Kidney epithelial cell (primary cell): Measurements from ENCODE around the gene TEX29. TPM values are rescaled to one million over a fixed set of nuclear protein-coding genes. Genes with fewer than 3 reads are reported as not detected.

Experiments
- DNase-seq: peaks from one replicate; pipeline ENCODE4 v3.0.0-alpha.2; 2010; ENCODE audit warnings: low read depth
- H3K27me3 ChIP-seq: 2 replicates; pipeline ENCODE4 v1.6.0; 2011; ENCODE audit warnings: low read length; ENCODE audit not compliant: control insufficient read depth, insufficient read depth
- H3K36me3 ChIP-seq: 2 replicates; pipeline ENCODE4 v1.5.1; 2011; ENCODE audit warnings: low read length; ENCODE audit not compliant: control insufficient read depth, insufficient read depth
- H3K4me3 ChIP-seq: 2 replicates; pipeline ENCODE4 v1.5.1; 2011; ENCODE audit warnings: low read depth, mild to moderate bottlenecking, control low read depth, low read length
- total RNA-seq: library from RNA; depleted of rRNA; stranded (reverse); fragments of >200 nt; gene quantifications from 2 replicates; pipeline ENCODE4 v1.2.3, GENCODE V29; 2015
- TF ChIP-seq, protein P1 (sequence below): IDR thresholded peaks from 2 replicates; pipeline ENCODE4 v1.5.1; 2011; ENCODE audit warnings: mild to moderate bottlenecking, moderate library complexity, low read length, control low read depth, inconsistent platforms; ENCODE audit not compliant: insufficient read depth, poor library complexity, severe bottlenecking

TEX29 gene
- total RNA-seq, 1 donor from 2014 or later = not detected

GRCh38 chr13:111383591-111384440, 63.4 kb downstream of the TEX29 start:
- DNase-seq = no peak
- TF ChIP-seq, protein P1, sequence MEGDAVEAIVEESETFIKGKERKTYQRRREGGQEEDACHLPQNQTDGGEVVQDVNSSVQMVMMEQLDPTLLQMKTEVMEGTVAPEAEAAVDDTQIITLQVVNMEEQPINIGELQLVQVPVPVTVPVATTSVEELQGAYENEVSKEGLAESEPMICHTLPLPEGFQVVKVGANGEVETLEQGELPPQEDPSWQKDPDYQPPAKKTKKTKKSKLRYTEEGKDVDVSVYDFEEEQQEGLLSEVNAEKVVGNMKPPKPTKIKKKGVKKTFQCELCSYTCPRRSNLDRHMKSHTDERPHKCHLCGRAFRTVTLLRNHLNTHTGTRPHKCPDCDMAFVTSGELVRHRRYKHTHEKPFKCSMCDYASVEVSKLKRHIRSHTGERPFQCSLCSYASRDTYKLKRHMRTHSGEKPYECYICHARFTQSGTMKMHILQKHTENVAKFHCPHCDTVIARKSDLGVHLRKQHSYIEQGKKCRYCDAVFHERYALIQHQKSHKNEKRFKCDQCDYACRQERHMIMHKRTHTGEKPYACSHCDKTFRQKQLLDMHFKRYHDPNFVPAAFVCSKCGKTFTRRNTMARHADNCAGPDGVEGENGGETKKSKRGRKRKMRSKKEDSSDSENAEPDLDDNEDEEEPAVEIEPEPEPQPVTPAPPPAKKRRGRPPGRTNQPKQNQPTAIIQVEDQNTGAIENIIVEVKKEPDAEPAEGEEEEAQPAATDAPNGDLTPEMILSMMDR = no peak
- H3K4me3 ChIP-seq = no peak overlapping the region
- no peaks in the 10 kb centered on the region for H3K27me3 ChIP-seq
- no peaks in the 10 kb centered on the region for H3K36me3 ChIP-seq

GRCh38 chr13:111384441-111385182, 64.2 kb downstream of the TEX29 start:
- TF ChIP-seq, protein P1 = no peak
- no peaks in the 10 kb centered on the region for H3K36me3 ChIP-seq
- no peak overlapping the region for H3K4me3 ChIP-seq
- DNase-seq = no peak
- H3K27me3 ChIP-seq = no peaks in the 10 kb centered on the region

DNA sequence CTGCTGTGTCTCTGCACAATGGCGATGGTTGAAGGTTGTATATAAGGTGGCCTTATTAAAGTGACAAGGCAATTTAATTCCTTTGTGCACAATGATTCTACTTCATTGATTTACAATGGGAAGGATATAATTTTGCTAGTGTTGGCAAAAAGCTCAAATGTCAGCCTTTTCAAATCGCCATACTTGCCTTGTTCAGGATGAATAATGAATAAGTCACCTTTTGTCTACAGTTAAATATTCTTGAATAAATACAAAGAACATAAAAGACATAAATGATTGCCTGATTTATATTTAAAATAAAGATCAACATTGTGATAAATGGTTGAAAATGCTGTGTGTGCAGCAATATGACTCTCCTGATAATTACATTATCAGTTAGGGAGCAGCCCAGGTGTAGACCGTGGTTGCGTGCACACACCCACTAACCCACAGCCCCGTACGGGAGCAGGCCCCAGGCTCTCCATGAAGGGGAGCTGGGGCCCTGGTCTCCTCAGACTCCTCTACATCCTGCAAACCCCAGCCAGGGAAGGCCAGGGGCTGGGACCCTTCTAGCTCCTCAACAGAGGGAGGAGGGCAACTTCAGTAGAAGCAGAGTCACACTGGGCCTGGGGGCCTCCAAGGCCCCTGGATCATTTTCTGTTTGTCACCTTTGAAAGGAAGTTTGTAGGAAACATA, 64.9 kb downstream of the TEX29 start:
- H3K36me3 ChIP-seq = no peaks in the 10 kb centered on the region
- TF ChIP-seq, protein P1 = no peak
- H3K4me3 ChIP-seq = no peak overlapping the region
- no peak for DNase-seq
- no peaks in the 10 kb centered on the region for H3K27me3 ChIP-seq

DNA sequence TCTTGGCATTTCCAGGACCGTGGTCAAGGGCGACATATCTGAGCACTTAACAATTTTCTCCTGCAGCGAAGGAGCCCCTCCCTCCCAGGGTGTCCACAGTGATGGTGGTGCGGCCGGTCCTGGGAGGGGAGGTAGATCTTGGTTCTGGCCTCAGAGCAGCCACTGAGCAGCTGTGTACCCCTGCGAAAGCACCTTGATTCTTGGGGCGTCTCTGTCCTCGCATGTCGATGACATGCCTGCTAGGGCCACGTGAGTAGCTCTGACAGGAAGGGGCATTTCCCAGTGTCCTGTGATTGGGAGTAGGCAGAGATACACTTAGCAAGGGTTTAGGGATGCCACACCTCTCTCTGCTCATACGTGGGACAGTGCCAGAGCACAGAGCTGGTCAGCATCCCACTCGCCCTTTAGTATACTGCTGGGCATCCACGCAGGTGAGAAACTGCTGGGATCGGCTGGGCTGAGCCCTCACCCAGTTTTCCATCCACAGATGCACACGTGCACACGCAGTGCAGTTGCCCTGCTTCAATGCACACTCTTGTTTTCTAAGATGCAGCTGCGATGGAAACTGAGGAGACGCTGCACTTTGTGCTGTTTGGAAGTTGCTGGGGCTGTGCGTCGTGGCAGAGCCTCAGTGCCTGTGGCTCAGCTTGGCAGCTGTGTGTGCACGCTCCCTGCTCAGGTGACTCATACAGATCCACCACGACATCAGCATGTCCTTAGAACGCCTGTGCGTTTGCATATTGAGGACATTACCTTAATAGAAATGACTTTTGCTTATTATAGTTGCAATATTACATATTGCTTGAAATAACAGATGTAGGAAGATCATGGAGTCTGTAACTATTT, 66.8 kb downstream of the TEX29 start:
- TF ChIP-seq, protein P1 = no peak
- Histone ChIP-seq H3K36me3 (no peaks in the 10 kb centered on the region), H3K27me3 (no peaks in the 10 kb centered on the region), H3K4me3 (no peak overlapping the region)
- DNase-seq = no peak

DNA sequence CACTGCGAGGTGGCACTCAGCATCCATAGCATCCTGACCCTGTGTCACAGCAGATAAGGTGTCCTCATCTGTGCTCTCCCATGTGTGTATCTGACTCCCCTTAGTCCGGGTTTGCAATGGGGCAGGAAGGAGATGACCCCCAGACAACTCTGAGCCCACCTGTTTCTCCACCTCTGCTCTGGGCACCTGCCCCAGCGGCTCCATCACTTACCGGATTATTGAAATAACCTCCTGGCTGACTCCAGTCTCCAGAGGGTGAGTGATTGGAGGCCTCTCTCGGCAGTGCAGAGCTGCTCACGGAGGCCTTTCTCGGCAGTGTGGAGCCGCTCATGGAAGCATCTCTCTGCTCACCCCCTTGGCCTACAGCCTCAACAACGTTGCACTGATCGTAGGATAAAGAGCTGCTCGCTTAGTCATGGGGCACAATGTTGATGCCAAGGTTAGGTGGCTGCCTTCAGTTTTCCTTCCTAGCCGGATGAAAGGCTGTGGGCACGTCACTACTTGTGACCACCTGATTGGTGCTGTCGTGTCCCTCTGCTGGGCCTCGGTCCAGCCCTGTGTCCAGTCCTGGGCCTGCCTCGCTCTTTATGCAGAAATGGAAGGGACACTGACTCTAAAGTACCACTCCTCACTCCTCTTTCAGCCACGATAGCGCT, 67.6 kb downstream of the TEX29 start:
- DNase-seq = no peak
- TF ChIP-seq, protein P1 = no peak
- Histone ChIP-seq H3K4me3 (no peak overlapping the region), H3K27me3 (no peaks in the 10 kb centered on the region), H3K36me3 (no peaks in the 10 kb centered on the region)
